Endometrium (tissue), 2 donors: ENCODE results near the gene CLCN7.

Experiments
- FAIRE-seq: peaks from 2 replicates; lab custom pipeline; 2012; peaks lifted over from hg19 to GRCh38; lab: Jason Lieb, UNC
- donor health status: control.
- donor health status: control.

CLCN7 gene

GRCh38 chr16:1474796-1475551 lies at the start of gene CLCN7:
Gene CLCN7 (minus strand): TSS chr16:1475028. CDS start chr16:1474974, 54 bp downstream.
- FAIRE-seq, result no peak

- no peak for FAIRE-seq
Observed at GRCh38 chr16:1524366-1524765, 49.5 kb upstream of the CLCN7 start.

GRCh38 chr16:1523581-1524245 lies 48.9 kb upstream of the CLCN7 start:
- no peak for FAIRE-seq

GRCh38 chr16:1520461-1520860 lies 45.6 kb upstream of the CLCN7 start:
- no peak for FAIRE-seq

- no peak for FAIRE-seq
Observed at GRCh38 chr16:1519831-1520230, 45.0 kb upstream of the CLCN7 start.

GRCh38 chr16:1518626-1519135 lies 43.9 kb upstream of the CLCN7 start:
- FAIRE-seq, result no peak

GRCh38 chr16:1514507-1514906 lies 39.7 kb upstream of the CLCN7 start:
- FAIRE-seq, result no peak

- no peak for FAIRE-seq
Observed at GRCh38 chr16:1512774-1513173, 37.9 kb upstream of the CLCN7 start.

GRCh38 chr16:1511662-1512569 lies 37.1 kb upstream of the CLCN7 start:
- FAIRE-seq, result no peak

- no peak for FAIRE-seq
Observed at GRCh38 chr16:1510941-1511351, 36.1 kb upstream of the CLCN7 start.

GRCh38 chr16:1510272-1510671 lies 35.4 kb upstream of the CLCN7 start:
- FAIRE-seq, result no peak

GRCh38 chr16:1509307-1510221 lies 34.7 kb upstream of the CLCN7 start:
- no peak for FAIRE-seq

GRCh38 chr16:1508494-1509187 lies 33.8 kb upstream of the CLCN7 start:
- no peak for FAIRE-seq

GRCh38 chr16:1506494-1507213 lies 31.8 kb upstream of the CLCN7 start:
- FAIRE-seq, result no peak

GRCh38 chr16:1505912-1506311 lies 31.1 kb upstream of the CLCN7 start:
- no peak for FAIRE-seq

- no peak for FAIRE-seq
Observed at GRCh38 chr16:1505073-1505844, 30.4 kb upstream of the CLCN7 start.

GRCh38 chr16:1503110-1503955 lies 28.5 kb upstream of the CLCN7 start:
- no peak for FAIRE-seq
